ENCODE measurements around the gene ALOX12B. TPM values are rescaled to one million over a fixed set of nuclear protein-coding genes. Genes with fewer than 3 reads are reported as not detected.
"Not testable (repeated sequence)": the region's sequence is repeated elsewhere in the genome, so short reads cannot be mapped to it uniquely, and the experiment has no call there.

Gene ALOX12B
- total RNA-seq, 2 experiments from 2014 or later = 2.0 to 5.3 TPM

DNA sequence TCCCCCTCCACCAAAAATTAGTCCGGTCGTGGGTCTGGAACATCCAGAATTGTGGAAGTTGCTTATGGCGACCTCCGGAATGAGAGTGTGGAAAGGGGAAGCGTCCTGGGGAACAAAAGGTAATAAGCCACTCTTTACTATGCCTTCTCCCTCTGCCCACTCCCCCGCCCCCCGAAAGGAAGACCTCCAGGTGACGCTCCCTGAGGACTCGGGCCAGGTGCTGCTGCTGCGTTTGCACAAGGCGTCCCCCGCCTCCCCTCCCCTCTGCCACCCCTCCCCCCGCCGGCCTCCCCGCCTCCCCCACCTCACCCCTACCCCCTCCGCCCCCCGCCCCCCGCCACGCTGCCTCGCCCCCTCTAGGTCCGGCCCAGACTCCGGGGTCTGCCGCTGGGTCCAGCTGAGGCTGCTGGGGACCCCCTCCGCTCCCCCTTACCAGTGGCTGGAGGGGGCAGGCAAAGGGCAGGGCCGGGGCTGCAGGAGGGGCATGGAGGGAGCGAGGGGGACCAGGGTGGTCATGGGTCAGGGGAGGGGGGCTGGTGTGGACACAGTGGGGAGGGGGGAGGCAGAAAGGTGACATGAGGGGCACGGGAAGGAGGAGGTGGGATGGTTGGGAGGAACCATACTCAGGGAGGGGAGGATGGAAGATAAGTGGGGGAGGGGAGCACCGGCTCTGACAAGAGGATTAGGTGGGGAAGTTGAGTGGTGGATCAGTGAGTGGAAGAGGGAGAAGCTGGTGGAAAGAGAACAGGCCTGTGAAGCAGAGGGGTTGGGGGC is 23.6 kb downstream of the ALOX12B start:
- no peak overlapping the region for H3K27ac ChIP-seq (ENCODE audit: low read depth, low read length, poor library complexity, severe bottlenecking)
- peaks cover 11% of the 10 kb centered on the region for H3K4me1 ChIP-seq (ENCODE audit: insufficient read depth, low read length, poor library complexity, severe bottlenecking)
- H3K36me3 ChIP-seq (ENCODE audit: insufficient read depth, low read length) = no peaks in the 10 kb centered on the region
- TF ChIP-seq EZH2phosphoT487 (IDR thresholded peaks at IDR 0.05; ENCODE audit: borderline replicate concordance, low read depth, low read length) = no peak
- TF ChIP-seq, protein P1, sequence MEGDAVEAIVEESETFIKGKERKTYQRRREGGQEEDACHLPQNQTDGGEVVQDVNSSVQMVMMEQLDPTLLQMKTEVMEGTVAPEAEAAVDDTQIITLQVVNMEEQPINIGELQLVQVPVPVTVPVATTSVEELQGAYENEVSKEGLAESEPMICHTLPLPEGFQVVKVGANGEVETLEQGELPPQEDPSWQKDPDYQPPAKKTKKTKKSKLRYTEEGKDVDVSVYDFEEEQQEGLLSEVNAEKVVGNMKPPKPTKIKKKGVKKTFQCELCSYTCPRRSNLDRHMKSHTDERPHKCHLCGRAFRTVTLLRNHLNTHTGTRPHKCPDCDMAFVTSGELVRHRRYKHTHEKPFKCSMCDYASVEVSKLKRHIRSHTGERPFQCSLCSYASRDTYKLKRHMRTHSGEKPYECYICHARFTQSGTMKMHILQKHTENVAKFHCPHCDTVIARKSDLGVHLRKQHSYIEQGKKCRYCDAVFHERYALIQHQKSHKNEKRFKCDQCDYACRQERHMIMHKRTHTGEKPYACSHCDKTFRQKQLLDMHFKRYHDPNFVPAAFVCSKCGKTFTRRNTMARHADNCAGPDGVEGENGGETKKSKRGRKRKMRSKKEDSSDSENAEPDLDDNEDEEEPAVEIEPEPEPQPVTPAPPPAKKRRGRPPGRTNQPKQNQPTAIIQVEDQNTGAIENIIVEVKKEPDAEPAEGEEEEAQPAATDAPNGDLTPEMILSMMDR (conservative IDR thresholded peaks at IDR 0.05; ENCODE audit: low read length) = no peak
- H3K9me2 ChIP-seq (ENCODE audit: insufficient read depth, low read length) = no peaks in the 10 kb centered on the region
- no peak overlapping the region for H3K4me2 ChIP-seq (ENCODE audit: low read length)
- no peaks in the 10 kb centered on the region for H3K9me3 ChIP-seq (ENCODE audit: low read length)
- ChIA-PET POLR2A (no interaction called here), CTCF (ENCODE audit: unreplicated experiment) (interaction anchor here (0.6 kb wide), 1 partner anchor 200 kb away, joined by 6 read pairs; no protein-coding TSS in a partner anchor)
- H2AFZ ChIP-seq (ENCODE audit: low read length) = no peak overlapping the region
- DNase-seq (ENCODE audit: low spot score) = no peak
- intact Hi-C loops (cut with micrococcal nuclease; ENCODE audit: unreplicated experiment) = no loop called here
- no peaks in the 10 kb centered on the region for H4K20me1 ChIP-seq (ENCODE audit: insufficient read depth, low read length)
- H3K79me2 ChIP-seq (ENCODE audit: insufficient read depth, low read depth, low read length) = no peaks in the 10 kb centered on the region
- H3K4me3 ChIP-seq (ENCODE audit: low read depth, low read length, poor library complexity, severe bottlenecking) = no peak overlapping the region
- BruUV-seq (replicated peaks) = no TSS peak

GRCh38 chr17:8062807-8063483 is 24.6 kb downstream of the ALOX12B start:
- no peaks in the 10 kb centered on the region for H3K9me3 ChIP-seq (ENCODE audit: low read length)
- intact Hi-C loops (cut with micrococcal nuclease; ENCODE audit: unreplicated experiment) = no loop called here
- H4K20me1 ChIP-seq (ENCODE audit: insufficient read depth, low read length) = no peaks in the 10 kb centered on the region
- H3K36me3 ChIP-seq (ENCODE audit: insufficient read depth, low read length) = no peaks in the 10 kb centered on the region
- no peaks in the 10 kb centered on the region for H3K9me2 ChIP-seq (ENCODE audit: insufficient read depth, low read length)
- CTCF ChIA-PET (ENCODE audit: unreplicated experiment) = no interaction called here
- POLR2A ChIA-PET = no interaction called here
- no peak overlapping the region for H3K4me2 ChIP-seq (ENCODE audit: low read length)
- BruUV-seq (replicated peaks) = no TSS peak
- H3K27ac ChIP-seq (ENCODE audit: low read depth, low read length, poor library complexity, severe bottlenecking) = no peak overlapping the region
- peaks cover 14% of the 10 kb centered on the region for H3K4me1 ChIP-seq (ENCODE audit: insufficient read depth, low read length, poor library complexity, severe bottlenecking)
- no peak for DNase-seq (ENCODE audit: low spot score)
- TF ChIP-seq, protein P1 (conservative IDR thresholded peaks at IDR 0.05; ENCODE audit: low read length) = no peak
- no peak for TF ChIP-seq EZH2phosphoT487 (IDR thresholded peaks at IDR 0.05; ENCODE audit: borderline replicate concordance, low read depth, low read length)
- no peak overlapping the region for H2AFZ ChIP-seq (ENCODE audit: low read length)
- no peak overlapping the region for H3K4me3 ChIP-seq (ENCODE audit: low read depth, low read length, poor library complexity, severe bottlenecking)
- H3K79me2 ChIP-seq (ENCODE audit: insufficient read depth, low read depth, low read length) = no peaks in the 10 kb centered on the region

DNA sequence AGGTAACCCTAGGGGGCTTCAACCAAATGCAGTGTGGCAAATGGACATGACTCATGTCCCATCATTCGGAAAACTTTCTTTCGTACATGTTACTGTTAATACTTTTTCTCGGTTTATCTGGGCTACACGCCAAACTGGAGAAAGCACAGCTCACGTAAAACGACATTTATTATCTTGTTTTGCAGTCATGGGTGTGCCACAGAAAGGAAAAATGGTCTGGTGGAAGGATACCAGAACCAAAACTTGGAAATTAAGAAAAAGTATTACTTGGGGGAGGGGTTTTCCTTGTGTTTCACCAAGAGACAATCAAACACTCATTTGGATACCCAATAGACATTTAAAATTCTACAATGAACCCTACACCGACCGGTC is 25.1 kb downstream of the ALOX12B start:
- Histone ChIP-seq H3K4me1 (ENCODE audit: insufficient read depth, low read length, poor library complexity, severe bottlenecking) (peaks cover 16% of the 10 kb centered on the region), H3K36me3 (ENCODE audit: insufficient read depth, low read length) (no peaks in the 10 kb centered on the region), H3K4me2 (ENCODE audit: low read length) (no peak overlapping the region), H3K79me2 (ENCODE audit: insufficient read depth, low read depth, low read length) (no peaks in the 10 kb centered on the region), H2AFZ (ENCODE audit: low read length) (no peak overlapping the region), H3K9me3 (ENCODE audit: low read length) (no peaks in the 10 kb centered on the region), H3K9me2 (ENCODE audit: insufficient read depth, low read length) (no peaks in the 10 kb centered on the region), H3K27ac (ENCODE audit: low read depth, low read length, poor library complexity, severe bottlenecking) (no peak overlapping the region), H3K4me3 (ENCODE audit: low read depth, low read length, poor library complexity, severe bottlenecking) (no peak overlapping the region), H4K20me1 (ENCODE audit: insufficient read depth, low read length) (no peaks in the 10 kb centered on the region)
- TF ChIP-seq EZH2phosphoT487 (IDR thresholded peaks at IDR 0.05; ENCODE audit: borderline replicate concordance, low read depth, low read length) = no peak
- TF ChIP-seq, protein P1 (conservative IDR thresholded peaks at IDR 0.05; ENCODE audit: low read length) = no peak
- DNase-seq (ENCODE audit: low spot score) = no peak
- POLR2A ChIA-PET = interaction anchor here (0.7 kb wide), 1 partner anchor 51 kb away, joined by 3 read pairs; no protein-coding TSS in a partner anchor
- BruUV-seq (replicated peaks) = no TSS peak
- intact Hi-C loops (cut with micrococcal nuclease; ENCODE audit: unreplicated experiment) = no loop called here
- CTCF ChIA-PET (ENCODE audit: unreplicated experiment) = interaction anchor here (1.8 kb wide), 1 partner anchor 57 kb away, joined by 6 read pairs; no protein-coding TSS in a partner anchor

GRCh38 chr17:8061851-8062250 is 25.7 kb downstream of the ALOX12B start:
- DNase-seq (ENCODE audit: low spot score); H4K20me1 ChIP-seq (ENCODE audit: insufficient read depth, low read length); H3K4me2 ChIP-seq (ENCODE audit: low read length); H3K4me3 ChIP-seq (ENCODE audit: low read depth, low read length, poor library complexity, severe bottlenecking); H3K36me3 ChIP-seq (ENCODE audit: insufficient read depth, low read length); H3K9me3 ChIP-seq (ENCODE audit: low read length); BruUV-seq (replicated peaks); H2AFZ ChIP-seq (ENCODE audit: low read length); H3K27ac ChIP-seq (ENCODE audit: low read depth, low read length, poor library complexity, severe bottlenecking); H3K9me2 ChIP-seq (ENCODE audit: insufficient read depth, low read length); H3K79me2 ChIP-seq (ENCODE audit: insufficient read depth, low read depth, low read length): not testable (repeated sequence)
- CTCF ChIA-PET (ENCODE audit: unreplicated experiment) = interaction anchor here (1.8 kb wide), 1 partner anchor 57 kb away, joined by 6 read pairs; no protein-coding TSS in a partner anchor
- POLR2A ChIA-PET = interaction anchor here (0.7 to 1.1 kb wide), 2 partner anchors 29 to 50 kb away, joined by 3 read pairs; no protein-coding TSS in a partner anchor
- H3K4me1 ChIP-seq (ENCODE audit: insufficient read depth, low read length, poor library complexity, severe bottlenecking) = peaks cover 17% of the 10 kb centered on the region
- intact Hi-C loops (cut with micrococcal nuclease; ENCODE audit: unreplicated experiment) = loop anchor here (2.0 kb wide), 2 partner anchors 17 to 57 kb away; partner anchors contain the start of gene ALOXE3
